OCI-LY3 (cell line): Measurements from ENCODE around the gene CNN2.

ENCODE experiments used
- EZH2phosphoT487 ChIP-seq: fragments of 200-600 bp; shearing (Covaris generic); IDR thresholded peaks from 2 replicates; pipeline ENCODE4 v1.6.1; 2018; ENCODE audit warnings: antibody characterized with exemption, mixed run types, low read depth
- TF ChIP-seq, protein P1 (sequence below): fragments of 200-600, 300-600 bp; sonication (generic); IDR thresholded peaks from 2 replicates; pipeline ENCODE4 v1.5.1; 2014; ENCODE audit warnings: antibody characterized with exemption, low read length, low read depth

DNA sequence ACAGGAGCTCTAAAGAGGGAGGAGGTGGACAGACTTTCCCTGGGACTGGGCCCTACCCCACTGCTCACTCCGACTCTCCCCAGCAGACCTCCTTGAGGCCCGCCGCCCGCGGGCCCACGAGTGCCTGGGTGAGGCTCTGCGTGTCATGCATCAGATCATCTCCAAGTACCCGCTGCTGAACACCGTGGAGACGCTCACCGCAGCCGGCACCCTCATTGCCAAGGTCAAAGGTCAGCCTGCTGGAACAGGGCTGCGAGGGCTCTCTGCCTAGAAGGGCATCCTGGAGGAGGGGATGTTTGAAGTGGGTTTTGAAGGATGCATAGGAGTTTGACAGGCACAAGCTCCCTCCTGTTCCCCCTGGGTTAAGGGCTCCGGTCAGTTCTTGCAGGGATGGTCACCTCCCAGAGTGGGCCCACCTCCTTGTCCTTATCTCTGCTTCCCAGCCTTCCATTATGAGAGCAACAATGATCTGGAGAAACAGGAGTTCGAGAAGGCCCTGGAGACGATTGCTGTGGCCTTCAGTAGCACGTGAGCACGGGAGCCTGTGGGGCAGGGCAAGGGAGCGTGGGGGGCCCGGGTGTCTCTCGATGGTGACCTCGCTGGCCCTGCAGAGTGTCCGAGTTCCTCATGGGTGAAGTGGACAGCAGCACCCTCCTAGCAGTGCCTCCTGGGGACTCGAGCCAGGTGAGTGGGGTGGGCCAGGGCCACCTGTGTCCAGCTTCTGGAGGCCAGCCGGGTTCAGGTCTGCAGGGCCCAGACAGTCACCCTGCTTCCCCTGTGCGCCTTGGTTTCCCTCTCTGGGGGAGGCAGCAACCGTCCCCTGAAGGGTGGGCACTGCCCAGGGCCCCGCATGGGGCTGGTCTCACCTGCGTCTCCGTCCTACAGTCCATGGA lies 46.9 kb downstream of the CNN2 start:
- TF ChIP-seq, protein P1, sequence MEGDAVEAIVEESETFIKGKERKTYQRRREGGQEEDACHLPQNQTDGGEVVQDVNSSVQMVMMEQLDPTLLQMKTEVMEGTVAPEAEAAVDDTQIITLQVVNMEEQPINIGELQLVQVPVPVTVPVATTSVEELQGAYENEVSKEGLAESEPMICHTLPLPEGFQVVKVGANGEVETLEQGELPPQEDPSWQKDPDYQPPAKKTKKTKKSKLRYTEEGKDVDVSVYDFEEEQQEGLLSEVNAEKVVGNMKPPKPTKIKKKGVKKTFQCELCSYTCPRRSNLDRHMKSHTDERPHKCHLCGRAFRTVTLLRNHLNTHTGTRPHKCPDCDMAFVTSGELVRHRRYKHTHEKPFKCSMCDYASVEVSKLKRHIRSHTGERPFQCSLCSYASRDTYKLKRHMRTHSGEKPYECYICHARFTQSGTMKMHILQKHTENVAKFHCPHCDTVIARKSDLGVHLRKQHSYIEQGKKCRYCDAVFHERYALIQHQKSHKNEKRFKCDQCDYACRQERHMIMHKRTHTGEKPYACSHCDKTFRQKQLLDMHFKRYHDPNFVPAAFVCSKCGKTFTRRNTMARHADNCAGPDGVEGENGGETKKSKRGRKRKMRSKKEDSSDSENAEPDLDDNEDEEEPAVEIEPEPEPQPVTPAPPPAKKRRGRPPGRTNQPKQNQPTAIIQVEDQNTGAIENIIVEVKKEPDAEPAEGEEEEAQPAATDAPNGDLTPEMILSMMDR: no peak
- no peak for TF ChIP-seq EZH2phosphoT487
